HG03442 (cell line): Measurements from ENCODE around the gene DAGLB.
A peak's percentile ranks its signal among the peaks of the same experiment; 100 is the strongest.
"Not testable (repeated sequence)": the region's sequence is repeated elsewhere in the genome, so short reads cannot be mapped to it uniquely, and the experiment has no call there.

ENCODE experiments used
- ATAC-seq: cut with Tn5 transposase; IDR thresholded peaks from one replicate; pipeline ENCODE4 v1.9.1; 2021; ENCODE audit warnings: mild to moderate bottlenecking, moderate library complexity; ENCODE audit not compliant: unreplicated experiment

Gene DAGLB

DNA sequence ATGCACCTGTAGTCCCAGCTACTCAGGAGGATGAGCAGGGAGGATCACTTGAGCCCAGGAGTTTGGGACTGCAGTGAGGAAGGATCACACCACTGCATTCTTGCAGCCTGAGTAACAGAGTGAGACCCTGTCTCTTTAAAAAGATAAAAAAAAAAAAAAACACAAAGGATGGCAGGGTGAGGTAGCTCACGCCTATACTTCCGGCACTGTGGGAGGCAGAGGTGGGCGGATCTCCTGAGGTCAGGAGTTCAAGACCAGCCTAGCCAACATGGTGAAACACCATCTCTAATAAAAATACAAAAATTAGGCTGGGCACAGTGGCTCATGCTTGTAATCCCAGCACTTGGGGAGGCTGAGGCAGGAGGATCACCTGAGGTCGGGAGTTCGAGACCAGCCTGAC lies 15.9 kb upstream of the DAGLB start:
- ATAC-seq: not testable (repeated sequence)

DNA sequence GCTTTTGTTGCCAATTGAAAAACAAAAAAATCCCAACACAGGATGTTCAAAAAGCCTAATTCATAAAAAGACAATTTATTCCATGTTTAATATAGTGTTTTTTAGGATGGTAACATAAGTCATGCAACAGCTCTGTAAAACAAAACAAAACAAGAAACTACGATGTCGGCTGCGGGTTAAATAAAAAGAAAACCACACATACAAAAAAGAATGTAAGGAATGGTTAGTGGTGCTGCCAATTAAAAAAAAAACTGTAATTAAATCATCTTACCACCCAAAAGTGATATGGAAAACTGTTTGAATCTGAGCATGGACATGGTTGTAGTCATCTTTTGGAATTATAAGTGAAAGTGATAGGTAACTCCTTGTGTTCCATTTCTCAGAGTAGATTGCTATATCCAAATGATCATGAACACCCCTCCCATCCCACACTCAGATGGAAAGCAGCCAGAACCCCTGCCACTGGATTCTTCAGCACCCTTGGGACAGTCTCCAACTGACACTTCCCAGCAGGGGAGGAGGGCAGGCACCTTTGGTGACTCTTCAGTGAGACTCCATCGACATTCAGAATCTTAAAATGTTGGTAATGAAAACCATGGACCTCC lies 14.3 kb upstream of the DAGLB start:
- no peak for ATAC-seq

DNA sequence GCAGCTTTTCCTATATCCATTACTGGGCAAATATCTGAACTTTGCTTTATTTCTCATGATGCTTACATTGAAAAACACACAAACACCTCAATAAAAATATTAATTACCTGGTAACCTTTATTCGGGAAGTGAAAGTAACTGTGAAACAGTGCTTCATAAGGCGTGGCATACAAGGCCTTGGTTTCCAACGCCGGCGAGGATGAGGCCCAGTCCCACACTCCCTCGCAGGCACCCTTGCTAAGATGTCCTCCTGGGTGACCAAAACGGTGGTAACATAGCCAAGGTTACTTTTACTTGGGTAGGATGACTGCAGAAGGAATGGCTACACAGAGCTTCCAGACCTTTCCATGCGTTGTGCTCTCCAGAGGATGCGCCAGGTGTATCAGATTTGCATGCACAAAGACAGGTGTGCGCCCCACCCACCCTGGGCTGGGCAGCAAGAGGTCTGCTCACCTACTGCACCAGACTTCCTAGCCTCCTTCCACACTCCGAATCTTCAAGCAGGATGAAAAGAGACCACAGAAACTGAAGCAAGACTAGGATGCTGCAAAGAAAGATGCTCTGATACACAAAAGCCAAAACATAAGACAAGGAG lies 13.3 kb upstream of the DAGLB start:
- no peak for ATAC-seq

DNA sequence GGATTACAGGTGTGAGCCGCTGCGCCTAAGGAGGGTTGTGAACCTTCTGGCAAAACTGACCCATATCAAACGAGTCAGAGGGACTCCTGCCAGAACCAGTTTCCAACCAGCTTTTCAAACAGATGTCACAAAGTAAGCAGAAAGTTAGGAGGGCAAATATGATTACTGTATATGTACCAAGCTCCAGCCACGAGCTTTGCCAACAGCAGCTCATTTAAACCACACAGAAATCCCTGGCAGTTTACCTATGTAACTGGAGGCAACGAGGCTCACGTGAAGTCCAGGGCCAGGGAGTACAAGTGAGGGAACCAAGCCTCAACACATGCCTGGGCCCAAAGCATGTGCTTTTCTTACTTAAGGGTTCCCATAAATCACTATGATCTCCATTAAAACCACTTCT lies 12.5 kb upstream of the DAGLB start:
- no peak for ATAC-seq

DNA sequence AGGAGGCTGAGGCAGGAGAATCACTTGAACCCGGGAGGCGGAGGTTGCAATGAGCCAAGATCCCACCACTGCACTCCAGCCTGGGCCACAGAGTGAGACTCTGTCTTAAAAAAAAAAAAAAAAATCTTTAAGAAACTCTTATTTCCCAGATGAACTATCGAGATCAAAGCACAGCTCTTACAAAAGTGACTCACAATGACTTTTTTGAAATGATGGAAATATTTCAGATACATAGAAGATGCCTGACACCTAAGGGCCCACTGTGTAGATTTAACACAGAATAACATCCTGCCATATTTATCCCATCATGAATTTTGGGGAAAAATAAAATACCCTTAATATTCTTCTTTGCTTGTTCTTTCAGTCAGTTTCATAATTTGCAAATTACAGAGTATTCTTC lies 10.9 kb upstream of the DAGLB start:
- not testable (repeated sequence) for ATAC-seq

DNA sequence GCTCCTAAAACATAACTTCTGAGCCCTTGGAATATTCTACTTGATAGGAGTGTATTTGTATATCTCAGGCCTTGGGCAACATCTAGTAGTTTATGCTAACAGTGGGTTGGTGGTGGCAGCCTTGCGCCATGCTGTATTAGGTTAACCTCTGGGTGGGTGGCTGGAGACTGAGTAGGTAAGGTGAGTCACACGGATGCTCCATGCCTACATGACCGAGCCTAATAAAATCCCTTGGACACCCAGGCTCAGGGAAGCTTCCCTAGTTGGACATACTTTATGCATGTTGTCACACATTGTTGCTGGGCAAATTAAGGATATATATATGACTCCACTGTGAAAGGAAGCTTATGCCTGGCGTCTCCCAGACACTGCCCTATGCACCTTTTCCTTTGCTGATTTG lies 6.0 kb upstream of the DAGLB start:
- no peak for ATAC-seq

DNA sequence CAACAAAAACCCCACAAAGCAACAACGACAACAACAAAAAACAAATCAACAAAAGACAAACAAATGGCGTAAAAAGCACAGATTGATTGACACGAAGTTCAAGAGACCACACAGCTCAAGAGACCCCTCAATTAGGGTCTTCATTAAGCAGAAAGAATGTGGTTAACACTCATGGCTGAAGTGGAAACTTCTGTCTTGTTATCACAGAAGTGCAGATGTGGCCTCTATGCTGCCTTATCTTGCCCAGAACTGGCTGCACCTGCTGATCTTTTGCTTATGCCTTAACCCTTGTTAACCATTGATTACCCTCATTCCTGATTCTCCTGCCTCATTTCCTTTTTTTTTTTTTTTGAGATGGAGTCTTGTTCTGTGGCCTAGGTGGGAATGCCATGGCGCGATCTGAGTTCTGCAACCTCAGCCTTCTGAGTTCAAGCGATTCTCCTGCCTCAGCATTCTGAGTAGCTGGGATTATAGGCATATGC lies 3.5 kb upstream of the DAGLB start:
- no peak for ATAC-seq

DNA sequence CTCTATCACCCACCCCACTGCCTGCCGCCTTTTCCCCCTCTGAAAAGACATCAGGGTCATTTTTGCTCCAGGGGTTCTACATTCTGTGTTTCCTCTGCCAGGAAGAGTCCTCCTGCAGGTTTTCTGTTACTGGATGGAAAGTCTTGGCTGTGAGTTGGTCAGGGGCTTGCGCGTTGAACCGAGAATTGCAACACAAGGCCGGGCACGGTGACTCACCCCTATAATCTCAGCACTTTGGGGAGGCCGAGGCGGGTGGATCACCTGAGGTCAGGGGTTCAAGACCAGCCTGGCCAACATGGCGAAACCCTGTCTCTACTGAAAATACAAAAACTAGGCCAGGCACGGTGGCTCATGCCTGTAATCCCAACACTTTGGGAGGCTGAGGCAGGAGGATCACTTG lies 2.8 kb upstream of the DAGLB start:
- ATAC-seq: not testable (repeated sequence)

DNA sequence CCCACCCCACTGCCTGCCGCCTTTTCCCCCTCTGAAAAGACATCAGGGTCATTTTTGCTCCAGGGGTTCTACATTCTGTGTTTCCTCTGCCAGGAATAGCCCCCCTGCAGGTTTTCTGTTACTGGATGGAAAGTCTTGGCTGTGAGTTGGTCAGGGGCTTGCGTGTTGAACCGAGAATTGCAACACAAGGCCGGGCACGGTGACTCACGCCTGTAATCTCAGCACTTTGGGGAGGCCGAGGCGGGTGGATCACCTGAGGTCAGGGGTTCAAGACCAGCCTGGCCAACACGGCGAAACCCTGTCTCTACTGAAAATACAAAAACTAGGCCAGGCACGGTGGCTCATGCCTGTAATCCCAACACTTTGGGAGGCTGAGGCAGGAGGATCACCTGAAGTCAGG lies 2.1 kb upstream of the DAGLB start:
- not testable (repeated sequence) for ATAC-seq

DNA sequence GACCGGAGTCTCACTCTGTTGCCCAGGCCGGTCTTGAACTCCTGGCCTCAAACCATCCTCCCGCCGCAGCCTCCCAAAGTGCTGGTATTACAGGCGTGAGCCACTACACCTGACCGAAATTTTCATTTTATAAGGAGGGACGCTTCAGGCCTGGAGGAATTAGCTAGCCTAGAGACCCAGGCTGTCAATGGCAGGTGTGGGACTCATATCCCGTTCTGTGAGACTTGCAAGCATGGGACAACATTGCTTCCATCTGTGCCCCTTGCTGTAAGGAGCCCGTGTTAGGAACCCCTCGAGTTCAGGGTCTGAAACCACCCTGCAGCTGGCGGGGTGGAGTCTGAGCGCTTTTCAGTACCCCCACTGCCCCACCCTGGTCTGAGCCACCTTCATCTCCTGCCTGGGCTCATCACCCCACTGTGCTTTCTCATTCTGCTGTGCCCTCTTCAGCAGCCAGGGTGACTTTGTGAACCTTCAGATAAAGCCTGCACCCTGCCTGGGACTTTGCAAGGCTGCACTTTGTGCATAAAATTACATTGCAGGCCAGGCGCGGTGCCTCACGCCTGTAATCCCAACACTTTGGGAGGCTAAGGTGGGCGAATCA lies 1.3 kb upstream of the DAGLB start:
- no peak for ATAC-seq

DNA sequence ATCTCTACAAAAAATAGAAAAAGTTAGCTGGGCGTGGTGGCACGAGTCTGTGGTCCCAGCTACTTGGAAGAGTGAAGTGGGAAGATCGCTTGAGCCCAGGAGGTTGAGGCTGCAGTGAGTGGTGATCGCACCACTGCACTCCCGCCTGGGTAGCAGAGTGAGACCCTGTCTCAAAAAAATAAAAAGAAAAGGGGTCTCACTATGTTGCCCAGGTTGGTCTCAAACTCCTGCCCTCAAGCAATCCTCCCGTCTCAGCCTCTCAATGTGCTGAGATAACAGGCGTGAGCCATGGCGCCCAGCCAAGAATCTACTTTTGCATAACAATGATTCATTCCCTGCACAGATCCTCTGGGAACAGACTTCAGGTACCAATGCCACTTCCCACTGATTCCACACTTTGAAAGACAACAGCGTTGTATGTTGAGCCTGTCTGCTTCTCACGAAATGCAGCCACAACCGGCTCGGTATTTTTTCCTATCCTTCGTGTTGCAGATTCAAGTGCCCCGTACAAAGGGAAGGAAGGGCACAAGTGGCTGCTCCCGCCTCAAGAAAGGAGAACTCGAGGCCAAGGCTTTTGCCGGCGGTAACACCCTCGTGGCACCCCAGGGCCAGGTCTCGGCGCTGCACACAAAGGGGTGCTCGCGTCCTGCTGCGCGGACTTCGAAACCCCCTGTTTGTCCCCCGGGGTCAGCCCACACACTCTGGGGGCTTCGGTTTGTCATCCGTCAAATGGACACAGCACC lies 745 bp downstream of the DAGLB start:
- ATAC-seq: peak; percentile 27

DNA sequence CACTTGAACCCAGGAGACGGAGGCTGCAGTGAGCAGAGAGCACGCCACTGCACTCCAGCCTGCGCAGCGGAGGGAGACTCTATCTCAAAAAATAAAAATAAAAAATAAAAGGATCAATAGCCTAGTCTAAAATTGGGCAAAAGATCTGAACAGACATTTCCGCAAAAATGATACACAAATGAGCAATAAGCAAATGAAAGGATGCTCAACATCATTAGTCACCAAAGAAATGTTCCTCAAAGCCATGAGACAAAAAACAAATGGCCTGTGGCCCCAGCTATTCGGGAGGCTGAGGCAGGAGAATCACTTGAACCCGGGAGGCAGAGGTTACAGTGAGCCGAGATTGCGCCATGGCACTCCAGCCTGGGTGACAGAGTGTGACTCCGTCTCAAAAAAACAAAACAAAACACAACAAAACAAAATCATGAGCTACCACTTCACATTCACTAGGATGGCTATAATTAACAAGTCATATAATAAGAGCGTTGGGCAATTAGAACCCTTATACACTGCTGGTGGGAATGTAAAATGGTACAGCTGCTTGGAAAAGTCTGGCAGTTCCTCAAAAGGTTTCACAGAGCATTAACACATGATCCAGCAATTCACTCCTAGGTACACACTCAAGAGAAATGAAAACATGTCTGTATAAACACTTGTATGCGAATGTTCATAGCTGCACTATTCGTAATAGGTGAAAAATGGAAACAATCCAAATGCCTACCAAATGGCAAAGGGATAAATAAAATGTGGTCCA lies 3.1 kb downstream of the DAGLB start:
- ATAC-seq: no peak

DNA sequence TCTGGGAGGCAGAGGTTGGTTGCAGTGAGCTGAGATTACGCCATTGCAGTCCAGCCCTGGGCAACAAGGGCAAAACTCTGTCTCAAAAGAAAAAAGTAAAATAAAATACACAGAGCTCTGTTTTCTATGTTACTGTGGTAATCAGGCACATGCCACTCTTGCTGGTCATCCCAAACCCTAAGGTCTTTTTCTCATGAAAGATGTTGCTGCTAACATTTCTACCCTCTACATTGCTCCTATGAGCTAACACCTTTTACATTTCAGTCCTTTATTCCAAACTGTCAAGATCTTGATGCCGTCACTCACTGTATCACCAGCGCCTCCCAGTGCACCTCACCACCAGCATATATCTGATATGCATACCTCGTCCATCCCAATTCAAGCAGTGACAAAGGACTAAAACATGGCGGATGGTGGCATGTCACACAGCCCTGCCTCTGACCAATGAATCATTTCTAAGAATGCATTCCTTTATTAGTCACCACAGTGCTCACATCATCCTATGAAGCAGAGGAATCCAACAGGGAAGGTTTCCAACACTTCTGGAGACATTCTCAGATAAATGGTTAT lies 4.3 kb downstream of the DAGLB start:
- ATAC-seq: no peak

DNA sequence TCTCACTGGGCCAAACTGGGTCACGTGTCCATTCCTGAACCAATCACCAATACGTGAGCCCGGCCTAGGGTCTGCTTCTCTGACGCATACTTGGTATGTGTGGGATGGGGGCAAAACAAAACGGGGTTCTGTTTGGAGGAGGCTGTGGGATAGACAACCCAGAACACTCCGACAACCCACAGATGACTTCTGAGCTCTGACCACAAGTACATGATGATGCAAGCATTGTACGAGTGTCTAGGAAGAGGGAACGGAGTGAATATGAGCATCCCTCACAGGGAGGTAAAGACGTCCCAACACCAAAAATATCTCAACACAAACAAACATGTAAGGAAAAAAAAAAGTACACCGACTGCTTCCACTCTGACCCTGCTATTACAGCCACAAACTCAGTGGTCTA lies 5.6 kb downstream of the DAGLB start:
- no peak for ATAC-seq

DNA sequence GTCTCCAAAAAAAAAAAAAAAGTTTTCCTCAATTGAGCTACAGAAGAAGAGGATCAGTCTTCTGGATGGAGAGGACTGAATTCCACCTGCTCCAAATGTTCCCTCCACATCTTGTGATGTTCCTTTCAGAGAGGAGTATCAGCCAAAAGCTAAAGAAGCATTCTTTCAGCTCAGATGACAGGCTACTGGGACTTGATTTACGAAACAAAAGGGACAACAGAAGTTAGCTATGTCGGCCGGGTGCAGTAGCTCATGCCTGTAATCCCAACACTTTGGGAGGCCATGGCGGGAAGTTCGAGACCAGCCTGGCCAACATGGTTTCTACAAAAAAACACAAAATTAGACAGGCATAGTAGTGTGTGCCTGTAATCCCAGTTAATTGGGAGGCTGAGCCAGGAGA lies 7.4 kb downstream of the DAGLB start:
- no peak for ATAC-seq

DNA sequence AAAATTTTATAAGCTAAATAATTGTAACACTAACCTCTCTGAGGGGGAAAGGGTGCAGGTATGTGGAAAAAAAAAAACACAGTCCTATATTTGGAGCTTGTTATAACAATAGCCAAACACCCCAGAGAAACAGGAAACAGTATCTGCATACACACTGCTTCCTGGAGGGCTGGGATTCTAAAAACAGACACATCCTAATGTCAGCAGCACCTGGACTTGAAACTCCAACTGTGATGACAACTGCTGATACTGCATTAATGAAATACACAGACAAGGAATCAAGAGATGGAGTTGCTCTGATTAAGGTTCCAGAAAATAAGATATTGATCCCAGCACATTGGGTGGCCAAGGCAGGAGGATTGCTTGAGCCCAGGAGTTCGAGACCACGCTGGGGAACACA lies 9.3 kb downstream of the DAGLB start:
- ATAC-seq: no peak

DNA sequence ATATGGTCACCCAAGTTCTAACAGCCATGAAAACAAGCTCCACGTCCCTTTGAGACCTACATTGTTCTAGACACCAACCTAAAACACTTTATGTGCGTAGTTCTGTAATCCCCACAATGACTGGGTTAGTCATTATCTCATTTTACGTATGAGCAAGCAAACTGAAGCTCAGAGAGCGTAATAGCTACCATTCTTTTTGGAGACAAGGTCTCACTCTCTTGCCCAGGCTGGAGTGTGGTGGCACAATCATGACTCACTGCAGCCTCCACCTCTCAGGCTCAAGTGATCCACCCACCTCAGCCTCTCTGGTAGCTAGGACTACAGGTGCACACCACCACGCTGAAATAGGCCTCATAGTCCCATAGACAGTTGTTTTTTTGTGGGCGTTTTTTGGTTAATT lies 10.5 kb downstream of the DAGLB start:
- no peak for ATAC-seq

DNA sequence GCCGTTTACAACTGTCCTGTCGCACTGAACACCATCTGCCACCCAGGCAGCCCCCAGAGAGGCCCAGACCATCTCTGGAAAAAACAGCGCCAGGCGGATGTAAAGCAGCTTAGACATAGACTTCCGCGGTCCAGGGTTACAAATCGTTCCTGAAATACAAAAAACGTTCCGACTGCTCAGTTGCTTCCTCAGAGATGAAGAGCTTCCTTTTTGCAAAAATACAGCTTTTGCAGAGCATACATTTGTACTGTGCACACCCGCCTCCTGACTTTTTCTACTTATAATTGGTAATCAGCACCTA lies 11.4 kb downstream of the DAGLB start:
- no peak for ATAC-seq

DNA sequence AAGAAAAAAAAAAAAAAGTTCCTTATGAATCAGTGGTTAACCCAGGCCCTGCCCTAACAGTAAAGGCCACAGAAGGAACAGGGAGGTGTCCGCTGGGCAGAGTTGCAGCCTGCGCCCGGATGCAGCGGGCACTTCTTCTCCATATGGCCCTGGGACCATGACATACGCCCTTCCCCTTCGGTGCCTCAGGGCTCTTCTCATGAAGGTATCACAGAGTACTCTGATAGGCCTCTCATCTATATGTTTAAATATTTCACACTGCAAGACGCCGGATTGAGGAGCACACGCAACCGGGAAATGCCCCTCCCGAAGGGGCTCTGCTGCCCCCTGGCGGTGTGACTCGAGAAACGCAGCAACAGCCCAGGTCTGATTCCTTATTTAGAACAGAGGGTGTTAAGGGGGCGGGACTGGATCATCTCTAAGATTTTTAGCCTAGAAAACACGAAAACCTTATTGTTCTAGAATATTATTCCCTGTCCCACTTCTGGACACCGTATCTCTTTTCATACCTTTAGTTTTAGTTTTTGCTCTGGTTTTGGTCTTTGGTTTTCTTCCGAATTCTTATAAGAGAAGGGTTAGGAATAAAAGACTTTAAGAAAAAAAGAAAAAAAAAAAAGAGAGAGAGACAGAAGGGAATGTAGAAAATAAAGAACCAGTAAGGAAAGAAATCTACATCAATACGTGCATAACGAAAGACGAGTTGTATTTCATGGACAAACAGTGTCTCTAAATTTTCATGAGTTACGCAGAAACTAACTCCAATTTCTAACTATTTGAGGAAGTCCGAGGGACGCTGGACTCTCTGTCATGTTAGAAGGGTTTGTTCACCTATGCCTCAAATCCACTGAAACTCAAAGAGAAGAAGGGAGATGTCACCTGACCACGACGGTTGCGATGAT lies 12.0 kb downstream of the DAGLB start:
- ATAC-seq: peak; percentile 78
